ENCODE results near the gene N4BP3.

Gene N4BP3

DNA sequence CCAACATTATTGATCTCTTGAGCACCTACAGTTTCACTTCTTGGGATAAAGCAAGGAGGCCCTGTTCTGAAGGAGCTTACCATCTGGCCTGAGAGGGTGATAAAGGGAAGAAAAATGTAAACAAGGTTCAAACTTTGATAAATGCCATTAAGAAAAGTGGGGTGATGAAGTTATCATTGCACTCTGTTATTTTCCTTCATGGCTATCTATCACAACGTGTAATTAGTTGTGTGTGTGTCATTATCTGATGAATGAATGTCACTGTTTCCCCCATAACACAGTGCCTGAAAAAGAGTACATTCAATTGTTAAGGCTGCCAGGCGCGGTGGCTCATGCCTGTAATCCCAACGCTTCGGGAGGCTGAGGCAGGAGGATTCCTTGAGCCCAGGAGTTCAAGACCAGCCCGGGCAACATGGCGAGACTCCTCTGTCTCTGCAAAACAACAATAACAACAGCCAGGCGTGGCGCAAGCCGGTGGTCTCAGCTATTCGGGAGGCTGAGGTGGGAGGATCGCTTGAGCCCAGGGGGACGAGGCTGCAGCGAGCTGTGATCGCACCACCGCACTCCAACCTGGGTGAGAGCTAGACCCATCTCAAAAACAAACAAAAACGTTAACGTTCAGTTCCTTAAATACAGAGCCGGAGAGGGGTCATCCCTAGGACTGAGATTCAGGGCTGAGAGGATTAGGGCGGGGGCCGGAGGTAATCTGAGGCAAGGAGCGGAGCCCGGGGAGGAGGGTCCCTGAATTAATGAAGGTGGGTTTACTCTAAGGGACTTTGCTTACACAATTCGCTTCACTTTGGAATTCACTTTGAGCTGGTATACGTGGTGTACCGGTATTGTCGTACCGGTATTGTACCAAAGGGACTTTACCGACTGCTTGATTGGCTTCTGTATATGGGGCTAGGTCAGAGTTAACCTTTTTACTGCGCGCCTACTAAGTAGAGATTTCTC lies 39.4 kb downstream of the N4BP3 start:
- no peak for DNase-seq

DNA sequence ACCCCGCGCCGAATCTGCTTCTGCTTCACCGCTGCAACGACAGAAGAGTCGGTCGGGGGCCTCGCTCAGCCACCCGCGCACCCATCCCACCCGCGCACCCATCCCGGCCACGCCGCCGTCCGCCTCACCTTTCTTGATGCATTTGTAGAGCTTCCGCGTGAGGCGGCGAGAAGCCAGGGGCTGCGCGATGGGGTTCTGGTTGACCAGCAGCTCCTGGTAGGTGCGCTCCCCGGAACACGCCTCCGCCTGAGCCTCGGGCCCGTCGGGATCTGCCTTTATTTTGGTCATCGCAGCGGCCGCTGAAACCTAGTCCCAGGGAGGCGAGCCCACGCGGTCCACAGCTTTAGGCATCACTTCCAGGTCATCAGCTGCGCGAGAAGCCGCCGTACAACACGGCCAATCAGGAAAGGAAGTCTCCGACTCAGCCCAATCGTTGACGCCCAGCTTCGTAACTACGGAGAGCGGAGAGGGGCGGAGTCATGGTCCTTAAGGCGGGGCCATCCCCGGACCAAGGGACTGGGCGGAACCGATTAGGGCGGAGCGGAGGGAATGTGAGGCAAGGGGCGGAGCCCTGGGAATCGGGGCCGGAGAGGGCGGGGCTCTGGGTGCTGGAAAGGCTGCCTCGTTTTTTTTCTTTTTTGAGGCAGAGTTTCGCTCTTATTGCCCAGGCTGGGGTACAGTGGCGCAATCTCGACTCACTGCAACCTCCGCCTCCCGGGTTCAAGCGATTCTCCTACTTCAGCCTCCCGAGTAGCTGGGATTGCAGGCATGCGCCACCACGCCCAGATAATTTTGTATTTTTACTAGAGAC lies 40.4 kb downstream of the N4BP3 start, which contains the start of gene NHP2:
TSS of gene NHP2 (minus strand) at position 356 of the 811 bp plus-strand sequence. CDS start at position 288, 68 bp downstream.
- peak; percentile 98 for DNase-seq

DNA sequence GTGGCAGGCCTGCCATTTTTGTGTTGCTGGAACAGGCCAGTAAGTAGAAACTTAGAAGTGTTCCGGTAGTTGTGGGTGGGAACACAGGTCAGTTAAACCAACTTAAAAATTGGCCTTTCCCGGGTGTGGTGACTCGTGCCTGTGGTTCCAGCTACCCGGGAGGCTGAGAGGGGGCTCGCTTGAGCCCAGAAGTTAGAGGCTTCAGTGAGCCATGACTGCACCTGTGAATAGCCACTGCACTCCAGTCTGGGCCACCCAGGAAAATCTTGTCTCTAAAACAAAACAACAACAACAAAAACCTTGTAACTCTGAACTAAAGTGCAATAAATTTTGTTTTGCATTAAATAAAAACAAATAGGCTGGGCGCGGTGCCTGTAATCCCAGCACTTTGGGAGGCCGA lies 41.7 kb downstream of the N4BP3 start:
- no peak for DNase-seq

DNA sequence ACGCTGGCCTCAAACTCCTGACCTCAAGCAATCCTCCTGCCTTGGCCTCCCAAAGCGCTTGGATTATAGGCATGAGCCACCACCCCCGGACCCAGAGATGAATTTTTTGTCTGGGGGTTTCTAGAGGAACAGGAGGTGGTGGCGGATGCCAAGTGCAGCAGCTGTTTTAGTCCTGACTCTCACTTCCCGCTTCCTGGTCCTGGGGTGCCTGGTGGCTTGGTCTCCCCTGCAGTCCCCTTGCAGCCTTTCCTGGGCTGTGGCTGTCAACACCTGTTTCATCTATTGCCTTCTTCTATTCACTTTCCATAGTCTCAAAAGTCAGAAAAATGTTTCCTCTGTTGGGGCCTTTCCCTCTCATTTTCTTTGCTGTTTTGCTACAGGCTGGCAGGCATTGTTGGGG lies 46.8 kb downstream of the N4BP3 start:
- DNase-seq, result no peak

DNA sequence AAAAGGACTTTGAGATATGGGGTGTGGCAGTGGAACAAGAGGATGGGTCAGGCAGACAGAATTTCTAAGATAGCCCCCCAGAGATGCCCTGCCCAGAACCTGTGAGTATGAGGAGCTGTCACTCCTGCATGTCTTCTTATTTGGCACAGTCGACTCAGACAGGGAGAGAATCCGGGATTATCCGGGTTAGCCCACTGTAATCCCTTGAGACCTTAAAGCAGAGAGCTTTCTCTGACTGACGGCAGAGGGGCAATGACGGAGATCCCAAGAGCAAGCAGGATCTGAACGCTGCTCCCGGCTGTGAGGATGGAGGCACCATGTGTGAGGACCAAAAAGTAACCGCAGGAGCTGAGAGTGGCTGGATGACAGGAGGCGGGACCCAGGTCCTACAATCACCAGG lies 49.1 kb downstream of the N4BP3 start:
- no peak for DNase-seq

DNA sequence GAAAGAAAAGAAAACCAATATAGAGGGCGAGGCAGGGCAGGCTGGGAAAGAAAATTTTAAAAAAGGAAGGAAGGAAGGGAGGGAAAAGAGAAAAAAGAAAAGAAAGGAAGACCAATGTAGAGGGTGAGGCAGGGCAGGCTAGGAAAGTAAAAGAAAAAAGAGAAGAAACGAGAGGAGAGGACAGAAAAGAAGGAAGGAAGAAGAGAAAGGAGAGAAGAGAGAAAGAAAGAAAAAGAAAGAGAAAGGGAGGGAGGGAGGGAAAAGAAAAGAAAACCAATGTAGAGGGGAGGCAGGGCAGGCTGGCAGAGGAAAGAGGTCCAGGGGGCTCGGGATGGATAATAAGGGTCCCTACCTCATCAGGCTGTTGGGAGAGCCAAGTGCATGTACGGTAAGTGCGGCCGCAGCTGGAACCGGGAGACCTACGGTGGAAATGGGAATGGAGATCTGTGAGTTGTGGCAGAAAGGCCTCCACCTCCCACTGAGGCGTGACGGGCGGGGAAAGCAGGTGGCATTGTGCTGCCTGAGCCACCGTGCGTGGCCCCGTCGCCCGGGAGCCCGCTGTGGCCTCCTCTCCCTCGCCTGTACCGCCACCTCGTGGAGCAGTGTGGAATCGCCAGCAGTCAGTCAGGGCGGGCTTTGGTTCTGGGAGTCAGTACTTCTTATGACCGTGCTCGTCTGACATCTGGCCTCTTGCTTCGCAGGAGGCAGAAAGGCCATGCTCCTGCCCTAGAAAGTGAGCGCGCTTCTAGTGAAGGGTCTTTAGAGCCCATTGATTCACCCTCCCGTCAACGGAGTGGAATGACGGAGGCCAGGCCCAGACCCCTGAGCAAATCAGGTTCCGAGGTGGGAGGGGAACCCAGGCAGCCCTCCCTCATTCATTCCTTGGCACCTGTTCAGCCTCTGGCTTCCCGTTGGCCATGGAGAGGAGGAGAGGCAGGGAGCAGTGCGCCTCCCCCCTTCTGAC lies 50.7 kb downstream of the N4BP3 start:
- DNase-seq, result peak; percentile 62

DNA sequence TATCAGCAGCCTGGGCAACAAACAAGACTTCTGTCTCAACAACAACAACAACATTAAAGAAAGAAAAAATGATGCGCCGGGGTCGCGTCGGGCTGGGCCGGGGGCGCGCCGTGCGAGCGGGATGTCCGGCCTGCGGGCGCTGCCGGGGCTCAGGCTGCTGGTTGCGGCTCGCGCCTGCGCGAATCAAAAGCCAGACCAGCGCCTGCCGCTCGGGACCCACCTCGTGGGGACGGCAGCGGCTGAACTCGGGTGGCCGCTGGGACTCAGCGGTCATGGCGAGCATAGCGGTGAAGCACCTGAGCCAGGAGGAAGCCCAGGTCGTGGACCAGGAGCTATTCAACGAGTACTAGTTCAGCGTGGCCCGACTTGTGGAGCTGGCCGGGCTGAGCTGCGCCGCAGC lies 52.2 kb downstream of the N4BP3 start:
- DNase-seq, result no peak

DNA sequence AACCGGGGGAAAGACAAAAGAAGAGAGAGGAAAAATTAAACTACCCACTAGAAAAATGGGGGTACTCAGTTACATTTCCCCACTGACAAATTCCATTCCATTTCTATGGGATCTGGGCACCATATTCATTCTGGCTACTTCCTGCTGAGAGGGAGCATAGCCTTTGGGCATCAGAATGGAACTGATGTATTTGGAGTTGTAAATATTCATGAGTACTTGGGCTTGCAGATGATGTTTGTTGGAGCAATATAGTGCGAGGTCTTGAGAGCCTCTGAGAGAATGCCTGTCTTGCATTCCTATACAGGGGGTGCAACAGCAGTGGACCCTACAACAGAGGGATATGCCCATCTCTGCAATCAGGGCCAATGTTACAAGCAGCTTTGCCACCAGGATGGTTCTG lies 57.1 kb downstream of the N4BP3 start:
- DNase-seq, result no peak

DNA sequence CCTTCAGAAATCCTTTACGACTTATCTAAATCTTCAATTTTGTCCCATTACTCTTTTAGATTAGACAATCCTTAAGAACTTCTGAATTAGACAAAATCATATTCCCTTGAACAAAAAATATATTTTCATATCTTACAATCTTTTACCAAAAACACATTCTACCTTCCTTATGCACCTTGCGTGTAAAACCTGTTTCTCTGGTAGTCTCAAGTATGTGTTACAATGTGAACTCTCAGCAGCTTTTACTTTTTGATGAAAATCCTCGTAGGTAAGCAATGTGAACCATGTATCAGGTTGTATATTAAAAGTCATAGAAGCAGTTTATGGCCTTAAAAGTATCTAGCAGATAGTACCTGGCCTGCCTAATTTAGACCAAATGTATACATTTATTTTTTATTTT lies 61.1 kb downstream of the N4BP3 start:
- no peak for DNase-seq
